Activated T-helper 9 cell treated with anti-CD3 and anti-CD28 coated beads, Interleukin-2, amount 50 U/mL, for 16 hours (primary cell): ENCODE results near the gene ALG2.

Source experiments
- DNase-seq: peaks from one replicate; pipeline ENCODE4 v3.0.0-alpha.2; 2020; ENCODE audit warnings: low read depth

The ALG2 gene

GRCh38 chr9:99172124-99173091 is 49.3 kb downstream of the ALG2 start:
- DNase-seq = no peak

GRCh38 chr9:99171225-99172123 is 50.3 kb downstream of the ALG2 start:
- DNase-seq = no peak

GRCh38 chr9:99169982-99170761 is 51.6 kb downstream of the ALG2 start:
- DNase-seq = no peak

GRCh38 chr9:99169086-99169485 is 52.7 kb downstream of the ALG2 start:
- DNase-seq = no peak

- no peak for DNase-seq
Observed at GRCh38 chr9:99167694-99168093, 54.0 kb downstream of the ALG2 start.

GRCh38 chr9:99167119-99167518 is 54.6 kb downstream of the ALG2 start:
- no peak for DNase-seq
